ENCODE measurements around the gene VAMP7.

GRCh38 chrX:155959018-155959587 is 78.0 kb downstream of the VAMP7 start:
- no peak for TF ChIP-seq CTCF (IDR thresholded peaks at IDR 0.05; ENCODE audit: poor library complexity, severe bottlenecking)
- no peak for TF ChIP-seq REST (IDR thresholded peaks at IDR 0.05; ENCODE audit: borderline replicate concordance)
- no peak for TF ChIP-seq EZH2 (IDR thresholded peaks at IDR 0.05; ENCODE audit: borderline replicate concordance, insufficient read depth, low read length, poor library complexity, severe bottlenecking)
- no peak for TF ChIP-seq EP300 (conservative IDR thresholded peaks at IDR 0.05; ENCODE audit: poor library complexity, severe bottlenecking)
- TF ChIP-seq MXI1 (conservative IDR thresholded peaks at IDR 0.05; ENCODE audit: poor library complexity, severe bottlenecking): no peak
- TF ChIP-seq POLR2AphosphoS5 (IDR thresholded peaks at IDR 0.05): no peak

All from neural cell (in vitro differentiated cells).